GM12801 (cell line): Measurements from ENCODE around the gene BAZ2B.

Experiments
- TF ChIP-seq, protein P1 (sequence below): IDR thresholded peaks from one replicate; pipeline ENCODE4 v1.5.1; 2011; ENCODE audit warnings: control low read depth; ENCODE audit not compliant: insufficient read length; ENCODE audit errors: extremely low read depth

Gene BAZ2B

DNA sequence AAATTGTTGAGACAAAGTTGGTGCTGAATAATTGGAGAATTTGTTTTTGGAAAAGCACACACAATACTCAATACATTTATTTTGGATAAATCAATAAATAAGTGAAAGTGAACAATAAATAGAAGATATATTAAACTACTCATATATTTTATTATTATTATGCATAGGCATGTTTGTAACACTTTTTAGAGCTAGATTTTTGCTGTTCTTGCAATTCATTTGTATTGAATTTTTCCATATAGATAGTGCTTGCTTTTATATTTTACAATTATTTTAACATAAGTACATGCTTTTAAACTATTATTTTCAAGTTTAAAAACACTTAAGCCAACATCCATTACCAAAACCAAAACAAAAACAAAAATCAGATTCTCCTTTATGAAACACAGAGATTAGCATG is 43.9 kb downstream of the BAZ2B start:
- TF ChIP-seq, protein P1, sequence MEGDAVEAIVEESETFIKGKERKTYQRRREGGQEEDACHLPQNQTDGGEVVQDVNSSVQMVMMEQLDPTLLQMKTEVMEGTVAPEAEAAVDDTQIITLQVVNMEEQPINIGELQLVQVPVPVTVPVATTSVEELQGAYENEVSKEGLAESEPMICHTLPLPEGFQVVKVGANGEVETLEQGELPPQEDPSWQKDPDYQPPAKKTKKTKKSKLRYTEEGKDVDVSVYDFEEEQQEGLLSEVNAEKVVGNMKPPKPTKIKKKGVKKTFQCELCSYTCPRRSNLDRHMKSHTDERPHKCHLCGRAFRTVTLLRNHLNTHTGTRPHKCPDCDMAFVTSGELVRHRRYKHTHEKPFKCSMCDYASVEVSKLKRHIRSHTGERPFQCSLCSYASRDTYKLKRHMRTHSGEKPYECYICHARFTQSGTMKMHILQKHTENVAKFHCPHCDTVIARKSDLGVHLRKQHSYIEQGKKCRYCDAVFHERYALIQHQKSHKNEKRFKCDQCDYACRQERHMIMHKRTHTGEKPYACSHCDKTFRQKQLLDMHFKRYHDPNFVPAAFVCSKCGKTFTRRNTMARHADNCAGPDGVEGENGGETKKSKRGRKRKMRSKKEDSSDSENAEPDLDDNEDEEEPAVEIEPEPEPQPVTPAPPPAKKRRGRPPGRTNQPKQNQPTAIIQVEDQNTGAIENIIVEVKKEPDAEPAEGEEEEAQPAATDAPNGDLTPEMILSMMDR = no peak

DNA sequence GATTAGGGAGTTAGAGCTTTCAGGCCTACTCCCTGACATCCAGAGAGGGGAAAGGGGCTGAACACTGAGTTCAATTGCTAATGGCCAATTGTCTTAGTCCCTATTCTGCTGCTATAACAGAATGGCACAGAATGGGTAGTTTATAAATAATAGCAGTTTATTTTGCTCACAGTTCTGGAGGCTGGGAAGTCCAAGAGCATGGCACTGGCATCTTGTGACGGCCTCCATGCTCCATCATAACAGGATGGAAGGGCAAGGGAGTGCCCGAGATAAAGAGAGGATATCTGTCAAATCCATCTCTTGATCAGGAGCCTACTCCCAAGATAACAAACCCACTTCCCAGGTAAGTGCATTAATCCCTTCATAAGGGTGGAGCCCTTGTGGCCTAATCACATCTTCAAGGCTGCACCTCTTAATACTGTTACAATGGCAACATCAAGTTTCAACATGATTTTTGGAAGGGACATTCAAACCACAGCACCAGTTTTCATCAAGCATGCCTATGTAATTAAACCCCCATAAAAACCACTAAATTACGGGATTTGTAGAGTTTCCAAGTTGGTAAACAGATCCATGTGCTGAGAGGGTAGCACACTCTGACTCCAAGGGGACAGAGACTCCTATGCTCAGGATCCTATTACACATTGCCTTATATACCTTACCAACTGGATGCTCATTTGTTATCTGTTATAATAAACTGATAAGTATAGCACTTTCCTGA is 44.6 kb downstream of the BAZ2B start:
- TF ChIP-seq, protein P1 = no peak

DNA sequence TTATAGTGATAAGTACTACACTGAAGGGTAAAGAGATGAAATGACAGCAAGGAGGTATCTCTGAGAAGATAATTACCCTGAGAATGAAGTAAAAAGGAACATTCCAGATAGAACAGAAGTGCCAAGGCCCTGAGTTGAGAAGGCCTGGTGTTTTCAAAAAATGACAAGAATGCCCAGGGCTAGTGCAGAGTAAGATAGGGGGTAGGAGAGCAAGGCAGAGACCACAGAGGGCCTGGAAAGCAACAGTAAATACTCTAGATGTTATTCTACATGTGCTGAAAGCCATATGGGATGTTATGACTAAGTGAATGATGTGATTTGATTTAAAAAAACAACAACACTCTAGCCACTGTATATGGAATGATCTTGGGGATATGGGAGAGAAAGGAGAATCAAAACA is 52.3 kb downstream of the BAZ2B start:
- TF ChIP-seq, protein P1 = no peak

DNA sequence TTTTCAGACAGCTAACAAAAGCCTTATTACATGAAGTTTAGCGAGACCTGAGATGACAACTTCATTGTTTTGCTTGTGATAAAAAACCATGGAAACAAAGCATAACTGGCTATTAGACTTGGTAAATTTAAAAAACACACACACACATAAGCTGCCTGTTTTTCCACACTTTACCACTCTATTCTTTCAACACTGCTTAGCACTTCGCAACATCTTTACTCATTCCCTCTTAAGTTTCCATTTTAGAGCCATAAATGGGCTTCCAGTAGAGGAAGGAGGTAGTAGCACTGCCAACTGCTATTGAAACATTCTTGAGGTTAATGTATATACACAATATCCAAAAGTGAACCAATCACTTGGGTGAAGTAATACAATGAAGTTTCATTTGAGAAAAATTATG is 54.1 kb downstream of the BAZ2B start:
- TF ChIP-seq, protein P1 = no peak

DNA sequence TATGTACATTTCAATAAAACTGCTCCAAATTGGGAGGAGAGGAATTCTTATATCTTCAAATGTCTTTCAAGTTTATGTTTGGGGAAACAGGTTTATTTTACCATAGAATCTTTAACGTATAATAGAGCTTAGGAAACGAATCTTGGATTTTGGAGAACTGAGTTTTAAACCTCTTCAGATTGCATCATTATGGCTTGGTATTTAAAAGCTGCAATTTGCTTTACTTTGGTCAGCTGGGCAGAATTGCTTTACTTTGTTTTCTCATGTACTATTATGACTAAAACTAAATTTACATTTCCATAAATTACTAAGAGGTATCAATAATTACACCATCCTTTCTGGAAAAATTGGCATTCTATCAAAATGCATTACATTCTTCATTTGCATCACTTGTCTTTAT is 54.6 kb downstream of the BAZ2B start:
- TF ChIP-seq, protein P1 = no peak

DNA sequence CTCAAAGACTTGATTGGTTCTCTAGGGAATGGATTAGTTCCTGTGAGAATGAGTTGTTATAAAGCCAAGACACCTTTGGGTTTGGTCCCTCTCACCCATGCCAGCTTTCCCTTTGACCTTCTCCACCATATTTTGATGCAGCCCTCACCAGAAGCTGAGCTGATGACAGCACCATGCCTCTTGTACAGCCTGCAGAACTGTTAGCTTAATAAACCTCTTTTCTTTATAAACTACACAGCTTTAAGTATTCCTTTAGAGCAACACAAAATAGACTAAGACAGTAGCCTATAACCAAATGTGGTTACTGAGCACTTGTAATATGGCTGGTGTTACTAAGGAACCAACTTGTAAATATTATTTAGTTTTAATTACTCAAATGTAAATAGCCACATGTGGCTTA is 55.1 kb downstream of the BAZ2B start:
- TF ChIP-seq, protein P1 = no peak

DNA sequence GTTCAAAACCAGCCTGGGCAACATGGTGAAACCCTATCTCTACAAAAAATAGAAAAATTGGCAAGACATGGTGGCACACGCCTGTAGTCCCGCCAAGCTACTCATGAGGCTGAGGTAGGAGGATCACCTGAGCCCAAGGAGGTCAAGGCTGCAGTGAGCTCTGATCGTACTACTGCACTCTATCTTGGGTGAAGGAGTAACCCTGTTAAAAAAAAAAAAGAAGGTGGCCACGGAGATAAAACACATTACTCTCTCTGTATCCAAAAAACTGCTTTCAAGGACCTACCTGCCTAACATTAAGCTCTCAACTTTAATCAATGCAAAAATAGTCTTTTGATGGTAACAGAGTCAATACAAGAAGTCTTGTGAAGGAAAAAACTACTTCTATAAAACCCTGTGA is 57.3 kb downstream of the BAZ2B start:
- TF ChIP-seq, protein P1 = no peak
